D341Med (cell line): ENCODE results near the gene ZFYVE21.

Experiments used
- DNase-seq: peaks from one replicate; pipeline ENCODE4 v3.0.0; 2012; ENCODE audit warnings: low spot score

The ZFYVE21 gene

GRCh38 chr14:103705504-103706284 lies 9.9 kb upstream of the ZFYVE21 start:
- no peak for DNase-seq

DNA sequence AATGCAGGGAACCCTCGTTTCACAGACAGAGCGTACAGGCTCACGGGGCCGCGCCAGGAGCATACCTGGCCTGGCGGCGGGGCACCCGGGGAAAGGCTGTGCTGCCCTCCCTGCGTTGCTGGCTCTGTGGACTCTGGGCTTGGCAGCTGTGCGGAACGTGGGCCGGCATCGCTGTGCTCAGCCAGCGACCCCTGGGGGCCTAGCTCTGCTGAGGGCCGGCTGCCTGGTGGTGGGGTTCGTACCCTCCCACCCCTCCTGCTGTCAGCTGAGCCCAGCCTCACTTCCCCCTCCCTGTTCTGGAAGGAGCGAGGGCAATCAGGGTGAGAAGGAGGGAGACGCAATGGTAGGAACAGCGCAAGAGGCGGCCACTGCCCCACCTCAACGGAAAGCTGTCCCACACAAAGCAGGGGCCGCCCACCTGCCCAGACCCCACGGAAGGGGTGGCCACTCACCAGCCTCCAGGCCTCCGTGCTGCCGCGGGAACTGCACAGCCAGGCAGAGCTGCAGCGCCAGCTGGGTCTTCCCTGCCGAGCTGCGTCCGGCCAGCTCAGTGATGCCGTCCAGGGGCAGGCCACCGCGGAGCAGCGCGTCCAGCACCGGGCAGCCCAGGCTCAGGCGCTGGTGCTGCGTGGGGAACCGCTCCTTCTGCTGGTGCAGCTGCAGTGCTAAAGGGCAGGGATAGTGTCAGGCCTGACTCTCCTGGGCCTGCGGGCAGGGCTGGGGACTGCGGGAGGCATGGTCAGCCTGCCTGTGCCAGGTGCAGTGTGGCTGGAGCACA lies 8.9 kb upstream of the ZFYVE21 start:
- no peak for DNase-seq

DNA sequence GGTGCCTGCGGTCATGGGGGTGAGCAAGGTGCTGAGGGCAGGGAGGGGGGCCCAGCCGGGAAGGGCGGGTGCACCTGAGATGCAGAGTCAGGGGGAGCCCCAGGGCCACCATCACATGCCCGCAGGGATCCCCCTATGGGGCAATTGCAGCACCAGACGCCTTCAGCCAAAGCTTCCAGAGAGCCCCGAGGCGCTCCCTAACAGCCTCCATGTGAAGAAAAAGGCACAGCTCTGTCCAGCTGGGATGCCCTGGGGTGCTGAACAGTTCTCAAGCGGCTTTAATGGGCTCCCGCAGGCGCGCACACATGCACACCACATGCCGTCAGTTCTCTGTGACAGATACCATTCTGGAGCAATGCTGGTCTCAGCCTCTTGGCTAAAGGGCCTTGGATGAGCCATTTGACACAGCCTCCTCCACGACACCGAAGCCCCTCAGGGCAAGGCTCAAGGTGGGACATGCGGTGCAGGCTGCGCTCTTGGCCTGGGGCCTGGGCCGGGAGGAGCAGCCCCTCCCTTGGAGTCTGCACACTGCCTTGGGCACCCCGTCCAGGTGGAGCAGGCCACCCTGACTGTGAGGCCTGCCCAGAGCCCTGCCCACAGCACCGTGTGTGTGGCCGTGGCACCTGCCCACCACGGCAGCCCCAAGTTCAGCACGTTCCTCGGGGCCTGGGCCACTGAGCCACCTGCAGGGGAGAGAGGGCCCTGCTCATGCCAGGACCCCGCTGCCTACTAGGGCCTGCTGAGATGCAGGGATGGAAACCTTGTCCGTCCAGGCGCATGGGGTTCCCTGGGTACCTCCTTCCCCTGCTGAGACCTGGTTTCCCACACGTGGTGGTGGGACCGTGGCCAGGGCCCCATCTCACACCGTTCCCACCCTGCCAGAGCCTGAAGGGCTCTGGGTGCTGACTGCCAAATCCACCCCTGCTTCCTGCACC lies 8.0 kb upstream of the ZFYVE21 start:
- no peak for DNase-seq

- no peak for DNase-seq
Measured at GRCh38 chr14:103708750-103709187, 6.8 kb upstream of the ZFYVE21 start.

DNA sequence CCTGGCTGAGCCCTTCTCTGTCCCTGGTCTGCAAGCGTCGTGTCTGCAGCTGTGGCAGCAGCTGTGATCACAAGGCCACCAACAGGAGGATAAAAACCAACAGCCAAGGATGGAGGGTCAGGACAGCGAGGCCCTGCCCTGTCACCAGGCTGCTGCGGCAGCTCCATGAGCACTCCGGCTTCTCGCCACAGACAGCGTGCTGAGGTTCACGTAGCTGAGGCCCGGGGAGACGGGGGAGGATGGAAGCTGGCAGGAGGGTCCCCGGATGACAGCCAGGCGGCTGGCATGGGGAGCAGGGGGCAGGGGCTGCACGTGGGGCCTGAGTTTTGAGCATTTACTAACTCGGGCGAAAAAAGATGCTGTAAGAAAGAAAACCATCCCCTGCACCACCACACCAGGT lies 5.8 kb upstream of the ZFYVE21 start:
- DNase-seq, result no peak

DNA sequence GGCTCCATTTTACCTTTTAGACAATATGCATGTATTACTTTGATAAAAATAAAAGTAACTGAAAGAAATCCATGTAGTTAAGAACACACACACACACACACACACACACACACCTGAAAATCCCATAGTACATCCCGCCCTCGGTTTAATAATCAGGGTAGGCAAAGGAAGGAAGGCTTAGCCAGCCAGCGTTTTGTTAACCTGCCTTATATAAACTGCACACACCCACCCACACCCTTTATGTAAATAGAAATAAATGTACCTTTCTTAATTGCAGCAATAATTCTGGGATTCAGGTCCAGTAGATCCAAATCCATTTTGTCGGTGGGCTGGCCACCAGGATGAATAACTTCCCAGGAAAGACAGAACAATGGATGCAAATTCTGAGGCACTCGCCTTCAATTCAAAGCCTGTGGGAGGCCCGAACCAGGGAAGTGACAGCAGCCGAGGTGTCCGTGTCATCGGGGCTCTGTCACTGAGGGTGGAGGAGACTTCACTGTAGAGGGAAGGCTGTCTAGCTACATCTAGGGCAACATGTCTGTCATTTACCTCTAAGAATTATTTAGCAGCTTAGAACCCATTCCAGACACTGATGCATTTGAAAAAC lies 4.7 kb upstream of the ZFYVE21 start:
- no peak for DNase-seq

- no peak for DNase-seq
Measured at GRCh38 chr14:103711516-103712431, 3.8 kb upstream of the ZFYVE21 start.

GRCh38 chr14:103712633-103713247 lies 2.9 kb upstream of the ZFYVE21 start:
- DNase-seq, result no peak

DNA sequence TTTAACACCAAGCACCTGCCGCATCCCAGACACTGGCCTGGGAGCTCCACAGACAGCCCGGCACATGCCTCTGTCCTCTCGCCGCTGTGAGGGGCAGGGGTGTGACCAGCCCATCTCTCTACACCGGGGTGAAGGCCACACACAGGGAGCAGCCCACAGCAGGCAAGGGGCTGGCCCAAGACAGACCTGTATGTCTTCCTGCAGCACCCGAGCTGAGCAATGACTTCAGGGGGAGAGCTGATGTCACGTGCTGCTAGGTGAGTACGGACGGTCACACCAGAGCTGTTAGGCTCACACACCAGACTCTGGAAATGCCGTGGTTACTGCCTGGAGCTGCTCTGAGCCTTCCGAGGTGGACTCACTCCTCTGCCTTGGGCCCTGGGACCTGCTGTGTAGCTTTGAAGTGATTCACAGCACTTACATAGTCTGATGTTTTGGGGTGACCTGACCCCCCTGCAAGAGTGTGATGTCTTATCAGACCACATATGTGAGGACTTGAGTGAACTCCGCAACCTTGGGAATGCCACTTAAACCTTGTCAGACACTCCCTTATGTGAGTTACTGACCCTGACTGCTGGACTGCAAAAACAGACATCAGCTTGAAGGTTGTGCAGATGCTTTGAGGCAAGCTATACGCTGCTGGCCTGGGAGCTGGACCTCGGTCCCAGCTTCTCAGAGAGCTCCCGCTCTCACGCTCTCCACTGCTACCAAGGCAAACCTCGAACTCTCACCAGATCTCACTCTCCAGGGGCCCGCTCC lies 2.1 kb upstream of the ZFYVE21 start:
- no peak for DNase-seq

- DNase-seq, result no peak
Measured at GRCh38 chr14:103714063-103714724, 1.4 kb upstream of the ZFYVE21 start.

GRCh38 chr14:103716091-103716801 lies 636 bp downstream of the ZFYVE21 start:
- DNase-seq, result peak; percentile 74

- no peak for DNase-seq
Measured at GRCh38 chr14:103716899-103717411, 1.3 kb downstream of the ZFYVE21 start.

DNA sequence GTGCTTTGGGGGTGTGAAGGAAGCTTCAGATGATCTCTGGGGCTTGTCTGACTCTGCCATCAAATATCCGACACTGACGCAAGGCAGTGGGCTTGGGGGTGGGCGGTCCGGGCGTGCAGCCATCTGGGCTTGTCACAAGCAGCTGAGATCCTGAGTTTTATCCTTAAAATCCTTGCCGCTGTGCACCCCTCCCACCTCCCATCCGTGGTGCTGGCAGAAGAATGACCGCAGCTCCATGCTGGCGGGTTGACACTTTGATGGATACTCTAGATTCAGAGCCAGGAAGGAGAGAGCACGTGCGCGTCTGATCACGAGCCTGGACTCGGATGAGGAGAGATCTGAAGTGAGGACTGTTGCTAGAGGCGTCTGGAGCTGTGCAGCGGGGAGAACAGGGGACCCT lies 3.0 kb downstream of the ZFYVE21 start:
- no peak for DNase-seq

- no peak for DNase-seq
Measured at GRCh38 chr14:103719751-103720150, 4.1 kb downstream of the ZFYVE21 start.

- no peak for DNase-seq
Measured at GRCh38 chr14:103721334-103722120, 5.9 kb downstream of the ZFYVE21 start.

DNA sequence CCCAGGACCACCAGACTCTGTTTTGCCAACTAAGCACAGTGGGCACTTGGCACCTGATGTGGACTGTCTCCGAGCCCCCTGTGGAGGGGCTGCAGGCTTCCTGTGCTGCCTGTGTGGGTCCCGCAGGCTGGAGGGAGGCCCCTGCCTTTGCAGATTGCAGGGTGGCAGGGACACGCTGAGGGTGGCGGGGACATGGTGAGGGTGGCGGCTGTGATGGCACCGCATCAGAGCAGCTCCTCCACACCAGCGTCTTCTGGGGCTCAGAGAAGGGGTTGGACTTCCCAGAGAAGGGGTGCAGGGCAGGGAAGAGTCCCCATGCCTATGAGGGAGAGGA lies 8.1 kb downstream of the ZFYVE21 start:
- no peak for DNase-seq

- no peak for DNase-seq
Measured at GRCh38 chr14:103724116-103724515, 8.5 kb downstream of the ZFYVE21 start.
